Urinary bladder (tissue), 4 donors: ENCODE results near the gene OTOGL. TPM values are rescaled to one million over a fixed set of nuclear protein-coding genes. Genes with fewer than 3 reads are reported as not detected.

ENCODE experiments used
- DNase-seq: peaks from one replicate; pipeline ENCODE4 v3.0.0-alpha.2; 2015; ENCODE audit errors: extremely low spot score
- H3K27ac ChIP-seq: one replicate; pipeline ENCODE4 v1.5.1; 2013; ENCODE audit warnings: low read depth, mild to moderate bottlenecking, moderate library complexity
- H3K36me3 ChIP-seq: one replicate; pipeline ENCODE4 v1.6.1; 2013; ENCODE audit warnings: mild to moderate bottlenecking, moderate library complexity; ENCODE audit not compliant: insufficient read depth
- H3K4me1 ChIP-seq: one replicate; pipeline ENCODE4 v1.6.1; 2013; ENCODE audit warnings: mild to moderate bottlenecking, moderate library complexity; ENCODE audit not compliant: insufficient read depth
- H3K4me3 ChIP-seq: one replicate; pipeline ENCODE4 v1.5.1; 2013; ENCODE audit warnings: low read depth, low read length
- WGBS: extraction: QIAGEN DNeasy Blood & Tissue Kit; methylation state at CpG from one replicate; pipeline ENCODE4 v1.1.7; 2013; 5-methylcytosine and 5-hydroxymethylcytosine counted together
- polyA plus RNA-seq: library from polyadenylated mRNA; stranded (reverse); fragments of 200-250 nt; gene quantifications from one replicate; pipeline ENCODE4 v1.2.3, GENCODE V29; 2013
- total RNA-seq: library from RNA; depleted of rRNA; stranded (reverse); fragments of >200 nt; gene quantifications from one replicate; pipeline ENCODE4 v1.2.3, GENCODE V29; 2014
- donor health status: healthy with polysubstance abuse.
- donor health status: healthy.

Gene OTOGL
- total and polyA plus RNA-seq, 2 donors, result 0.66 to 4.5 TPM

DNA sequence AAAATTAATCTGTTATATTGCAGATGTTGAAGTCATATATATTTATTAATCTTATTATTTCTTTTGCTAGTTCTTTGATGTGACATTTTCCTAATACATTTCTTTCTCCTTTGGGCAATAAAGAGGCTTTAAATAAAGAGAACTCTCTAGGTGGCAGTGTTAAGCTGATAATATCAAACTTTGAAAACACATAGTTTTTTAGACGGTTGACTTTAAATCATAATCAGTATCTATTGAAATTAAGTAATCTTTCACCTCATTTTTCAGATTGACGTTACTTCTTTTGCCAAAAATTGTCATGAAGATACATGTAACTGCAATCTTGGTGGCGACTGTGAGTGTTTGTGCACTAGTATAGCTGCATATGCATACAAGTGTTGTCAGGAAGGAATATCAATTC, 213.9 kb downstream of the OTOGL start:
- WGBS, result 46% methylated on average over 3 of the region's 3 CpGs
- H3K27ac ChIP-seq, result no peak overlapping the region
- no peaks in the 10 kb centered on the region for H3K36me3 ChIP-seq
- DNase-seq, result no peak
- H3K4me1 ChIP-seq, result no peaks in the 10 kb centered on the region
- H3K4me3 ChIP-seq, result no peak overlapping the region

DNA sequence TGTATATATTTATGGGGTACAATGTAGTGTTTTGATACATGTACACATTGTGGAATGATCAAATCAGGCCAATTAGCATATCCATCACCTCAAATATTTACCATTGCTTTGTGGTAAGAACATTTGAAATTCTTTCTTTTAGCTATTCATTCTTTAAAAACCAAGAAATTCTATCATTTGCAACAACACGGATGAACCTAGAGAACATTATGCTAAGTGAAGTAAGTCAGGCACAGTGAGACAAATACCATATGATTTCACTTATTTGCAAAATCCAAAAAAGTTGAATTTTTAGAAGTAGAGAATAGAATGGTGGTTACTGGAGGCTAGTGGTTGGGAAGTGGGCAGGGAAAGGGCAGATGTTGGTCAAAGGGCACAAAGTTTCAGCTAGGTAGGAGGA, 215.4 kb downstream of the OTOGL start:
- no peak for DNase-seq
- no peaks in the 10 kb centered on the region for H3K36me3 ChIP-seq
- no peak overlapping the region for H3K4me3 ChIP-seq
- no peaks in the 10 kb centered on the region for H3K4me1 ChIP-seq
- WGBS, result 93% methylated on average over 1 of the region's 1 CpG
- H3K27ac ChIP-seq, result no peak overlapping the region

DNA sequence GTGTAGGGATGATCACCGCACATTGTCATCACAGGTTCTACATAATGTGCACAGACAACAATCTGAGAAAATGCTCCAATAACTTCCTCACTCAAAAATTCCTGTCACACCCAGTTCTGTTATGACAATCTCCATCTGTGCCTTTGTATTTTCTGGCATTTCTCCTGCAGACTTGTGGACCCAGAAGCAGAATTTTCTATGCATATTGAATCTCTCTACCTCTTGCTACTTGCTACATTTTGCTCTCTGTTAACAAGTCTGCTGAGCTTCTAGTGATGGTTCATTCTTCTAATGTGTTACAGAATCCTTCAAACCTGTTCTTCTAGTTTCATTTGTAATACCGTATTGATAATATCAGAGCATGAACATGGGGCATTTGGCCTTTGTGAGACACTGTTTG, 216.9 kb downstream of the OTOGL start:
- 73% methylated on average over 2 of the region's 2 CpGs for WGBS
- no peak overlapping the region for H3K4me3 ChIP-seq

DNA sequence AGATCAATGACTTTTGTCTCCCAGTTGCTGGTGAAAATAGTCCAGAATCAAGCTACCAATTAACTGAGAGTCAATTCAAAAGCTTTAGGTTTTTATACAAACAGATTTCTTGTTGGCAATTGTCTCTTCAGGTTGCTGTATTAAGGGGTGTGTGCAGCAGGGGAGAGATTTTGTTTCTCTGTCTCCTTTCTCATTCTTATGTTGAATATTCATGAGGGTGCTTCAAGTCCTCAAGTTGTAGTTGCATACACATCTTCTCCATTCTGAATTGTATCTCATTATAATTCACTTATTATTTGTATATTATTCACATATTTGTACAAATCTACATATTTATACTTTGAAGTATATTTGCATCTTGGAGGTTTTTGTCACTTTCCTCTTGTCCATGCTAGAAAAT, 218.0 kb downstream of the OTOGL start:
- Histone ChIP-seq H3K4me3 (no peak overlapping the region), H3K36me3 (no peaks in the 10 kb centered on the region), H3K4me1 (no peaks in the 10 kb centered on the region), H3K27ac (no peak overlapping the region)
- no peak for DNase-seq

More for the DNA sequence above, 216.9 kb downstream of the OTOGL start:
- no peak overlapping the region for H3K27ac ChIP-seq
- H3K36me3 ChIP-seq, result no peaks in the 10 kb centered on the region
- DNase-seq, result no peak
- no peaks in the 10 kb centered on the region for H3K4me1 ChIP-seq

DNA sequence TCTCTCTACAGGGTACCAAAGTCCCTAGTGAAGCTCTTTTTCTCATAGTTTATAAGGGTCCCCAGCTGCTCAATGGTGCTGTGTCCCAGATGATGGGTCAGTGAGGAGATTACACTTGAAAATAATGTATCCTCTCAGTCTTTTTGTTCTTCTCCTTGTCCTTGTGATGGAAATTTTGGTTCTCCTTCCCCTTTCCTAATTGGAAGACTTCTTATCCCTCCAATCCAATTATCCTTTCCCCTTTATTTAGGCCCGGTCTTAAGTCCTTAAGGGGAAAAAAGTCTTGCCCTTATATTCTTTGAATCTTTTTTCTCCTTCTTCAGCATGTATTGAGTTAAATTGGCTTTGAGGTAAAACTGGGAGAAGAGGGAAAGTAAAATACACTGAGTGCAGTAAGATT, 218.6 kb downstream of the OTOGL start:
- WGBS, result 1% methylated on average over 1 of the region's 1 CpG

DNA sequence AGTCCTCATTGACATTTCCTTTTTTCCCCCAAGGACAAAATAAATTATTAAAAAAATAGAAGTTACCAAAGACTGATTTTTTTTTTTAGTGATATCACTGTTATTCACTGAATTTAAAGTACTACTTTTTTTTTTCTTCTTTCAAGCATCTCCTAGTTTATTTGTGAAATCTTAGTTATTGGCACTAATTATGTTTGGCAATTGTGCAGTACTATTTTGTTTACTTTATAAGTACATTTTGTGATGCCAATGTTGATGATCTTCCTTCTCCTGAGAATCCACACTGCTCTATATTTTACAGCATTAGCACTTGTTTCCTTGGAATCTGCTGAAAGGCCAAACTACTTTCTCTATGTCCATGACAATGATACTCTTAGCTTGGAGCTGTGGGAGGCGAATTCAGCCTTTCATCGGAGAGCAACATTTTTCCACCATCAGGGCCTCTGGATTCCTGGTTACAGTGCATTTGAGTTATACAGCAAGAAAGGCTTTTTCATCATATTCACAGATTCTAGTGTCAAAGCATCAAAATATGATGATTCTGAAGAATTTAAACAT, 220.9 kb downstream of the OTOGL start:
- Histone ChIP-seq H3K4me1 (no peaks in the 10 kb centered on the region), H3K36me3 (no peaks in the 10 kb centered on the region), H3K4me3 (no peak overlapping the region), H3K27ac (no peak overlapping the region)
- DNase-seq, result no peak
- WGBS, result 68% methylated on average over 2 of the region's 2 CpGs

More for the DNA sequence above, 218.6 kb downstream of the OTOGL start:
- H3K36me3 ChIP-seq, result no peaks in the 10 kb centered on the region
- H3K27ac ChIP-seq, result no peak overlapping the region
- no peaks in the 10 kb centered on the region for H3K4me1 ChIP-seq
- no peak for DNase-seq
- no peak overlapping the region for H3K4me3 ChIP-seq

DNA sequence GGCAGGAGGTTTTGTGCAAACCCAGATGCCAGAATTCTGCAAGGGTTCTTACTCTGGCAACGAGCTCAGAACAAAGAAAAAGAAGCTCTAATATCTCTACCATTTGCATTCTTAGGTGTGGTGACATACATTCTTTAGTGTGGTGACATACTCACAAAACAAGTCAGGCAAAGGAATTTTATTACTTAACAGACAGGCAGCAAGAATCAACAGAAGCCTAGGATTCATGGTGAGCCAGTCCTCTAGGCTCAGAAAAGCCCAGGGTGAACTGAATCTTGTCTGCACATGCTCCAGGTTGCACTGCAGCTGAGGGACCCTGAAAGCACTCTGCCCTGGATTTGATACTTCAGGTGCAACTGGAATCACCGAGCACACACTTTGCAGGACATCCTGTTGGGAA, 222.3 kb downstream of the OTOGL start:
- peak; percentile 55 for DNase-seq
- H3K36me3 ChIP-seq, result no peaks in the 10 kb centered on the region
- no peaks in the 10 kb centered on the region for H3K4me1 ChIP-seq
- no peak overlapping the region for H3K4me3 ChIP-seq
- WGBS, result 40% methylated on average over 2 of the region's 2 CpGs
- no peak overlapping the region for H3K27ac ChIP-seq

DNA sequence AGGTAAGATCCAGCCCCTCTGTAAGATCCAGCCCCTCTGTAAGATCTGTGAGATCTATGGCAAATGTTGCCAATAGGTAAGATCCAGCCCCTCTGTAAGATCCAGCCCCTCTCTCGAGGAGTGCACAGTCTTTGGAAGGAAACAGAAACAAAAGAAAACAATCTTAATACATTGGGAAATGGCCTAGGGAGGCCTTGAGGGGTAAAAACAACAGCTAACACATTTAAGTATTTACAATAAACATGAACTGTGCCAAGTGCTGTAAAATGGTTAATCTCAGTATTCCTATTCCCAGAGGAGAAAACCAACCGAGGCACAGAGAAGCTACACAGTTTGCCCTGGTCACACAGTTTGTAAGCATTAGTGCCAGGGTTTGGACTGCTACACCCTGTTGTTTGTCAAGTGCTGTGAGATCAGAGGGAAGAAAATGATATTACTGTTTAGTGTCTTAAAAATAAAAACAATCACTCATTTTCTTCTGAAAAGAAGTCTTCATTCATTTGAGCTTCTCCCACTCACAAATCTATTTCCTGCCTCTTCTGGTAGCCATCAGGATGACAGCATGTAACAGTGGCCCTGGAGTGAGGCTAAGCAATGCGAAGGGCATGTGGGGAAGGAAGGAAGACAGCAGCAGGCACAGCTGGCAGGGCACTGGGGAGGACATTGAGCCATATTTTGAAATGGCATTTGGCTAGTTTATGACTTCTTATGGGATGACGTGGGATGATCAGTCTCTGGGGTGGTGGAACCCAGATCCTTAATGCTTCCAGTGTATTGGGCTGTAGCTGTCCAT, 226.0 kb downstream of the OTOGL start:
- Histone ChIP-seq H3K4me3 (no peak overlapping the region), H3K4me1 (no peaks in the 10 kb centered on the region), H3K36me3 (no peaks in the 10 kb centered on the region), H3K27ac (no peak overlapping the region)
- DNase-seq, result no peak
- 59% methylated on average over 4 of the region's 4 CpGs for WGBS

DNA sequence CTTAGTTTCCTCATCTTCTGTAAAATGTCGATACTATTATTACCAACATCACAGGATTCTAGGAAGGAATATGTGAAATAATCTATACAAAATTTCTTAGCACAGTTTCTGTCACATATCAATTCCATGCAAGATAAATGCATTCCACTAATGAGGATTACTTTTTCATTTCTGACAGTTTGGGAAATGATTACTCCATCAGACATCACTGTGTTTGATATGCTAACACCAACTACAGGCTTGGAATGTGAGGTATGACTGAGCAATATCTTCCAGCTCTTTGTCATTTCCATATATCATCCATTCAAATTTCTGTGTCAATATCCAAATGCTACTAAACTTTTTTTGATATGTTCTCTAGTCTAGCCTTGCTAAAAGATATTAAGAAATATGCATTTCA, 233.5 kb downstream of the OTOGL start:
- Histone ChIP-seq H3K36me3 (no peaks in the 10 kb centered on the region), H3K27ac (no peak overlapping the region), H3K4me3 (no peak overlapping the region), H3K4me1 (no peaks in the 10 kb centered on the region)
- WGBS, result 97% methylated on average over 1 of the region's 1 CpG
- DNase-seq, result no peak

DNA sequence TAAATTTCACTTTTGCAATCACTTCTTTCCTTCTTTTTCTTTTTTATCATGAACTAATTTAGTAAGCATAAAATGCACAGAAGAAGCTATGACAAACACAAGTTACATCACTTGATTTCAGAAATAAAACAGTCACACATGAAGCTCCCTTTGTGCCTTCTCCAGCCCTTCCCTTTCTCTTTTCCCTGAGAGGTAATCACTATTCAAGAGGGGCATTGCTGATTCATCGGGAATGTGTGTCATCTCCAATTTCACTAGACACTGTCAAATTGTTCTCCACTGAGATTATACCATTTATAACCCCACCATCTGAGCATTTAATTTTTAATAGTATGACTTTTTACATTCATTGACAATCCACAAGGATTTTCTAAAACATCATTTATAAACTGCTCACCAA, 253.1 kb downstream of the OTOGL start:
- Histone ChIP-seq H3K36me3 (no peaks in the 10 kb centered on the region), H3K27ac (no peak overlapping the region), H3K4me1 (no peaks in the 10 kb centered on the region), H3K4me3 (no peak overlapping the region)
- DNase-seq, result no peak
- 81% methylated on average over 1 of the region's 1 CpG for WGBS

DNA sequence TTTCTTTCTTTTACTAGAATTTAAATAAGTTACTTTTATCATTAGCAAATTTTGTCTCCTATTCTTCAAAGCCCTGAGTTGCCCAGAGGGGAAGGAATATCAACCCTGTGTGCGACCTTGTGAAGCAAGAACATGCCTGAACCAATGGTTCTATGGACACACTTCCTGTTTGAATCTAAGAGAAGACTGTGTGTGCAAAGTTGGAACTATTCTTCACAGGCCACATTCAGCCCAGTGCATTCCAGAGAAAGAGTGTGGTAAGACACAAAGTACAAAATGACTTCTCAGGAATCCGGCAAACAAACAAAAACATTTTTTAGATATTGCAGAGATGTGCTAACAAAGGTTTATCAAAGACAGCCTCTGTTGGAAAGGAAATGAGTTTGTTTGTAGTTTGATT, 253.9 kb downstream of the OTOGL start:
- WGBS, result 83% methylated on average over 2 of the region's 2 CpGs
- no peak overlapping the region for H3K4me3 ChIP-seq
- H3K36me3 ChIP-seq, result no peaks in the 10 kb centered on the region
- H3K4me1 ChIP-seq, result no peaks in the 10 kb centered on the region
- no peak for DNase-seq
- H3K27ac ChIP-seq, result no peak overlapping the region

DNA sequence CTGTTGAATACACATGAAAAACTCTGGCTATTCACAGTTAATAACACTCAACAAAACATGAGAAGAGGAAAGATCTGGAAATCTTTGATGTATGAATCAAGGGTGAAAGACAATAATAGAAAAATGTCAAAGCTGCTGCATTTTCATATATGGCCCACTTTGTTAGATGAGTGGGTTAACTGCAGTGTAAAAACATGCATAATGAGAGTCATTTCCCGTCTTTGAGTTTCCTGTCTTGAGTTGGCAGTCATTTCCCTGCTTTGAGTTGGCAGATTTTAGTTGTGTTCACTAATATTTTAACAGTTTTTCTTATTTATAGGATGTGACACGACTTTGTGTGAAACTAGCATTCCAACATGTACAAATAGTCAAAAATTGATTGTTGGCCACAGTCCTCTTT, 256.8 kb downstream of the OTOGL start:
- Histone ChIP-seq H3K27ac (no peak overlapping the region), H3K4me1 (no peaks in the 10 kb centered on the region), H3K36me3 (no peaks in the 10 kb centered on the region), H3K4me3 (no peak overlapping the region)
- no peak for DNase-seq
- 41% methylated on average over 2 of the region's 2 CpGs for WGBS

DNA sequence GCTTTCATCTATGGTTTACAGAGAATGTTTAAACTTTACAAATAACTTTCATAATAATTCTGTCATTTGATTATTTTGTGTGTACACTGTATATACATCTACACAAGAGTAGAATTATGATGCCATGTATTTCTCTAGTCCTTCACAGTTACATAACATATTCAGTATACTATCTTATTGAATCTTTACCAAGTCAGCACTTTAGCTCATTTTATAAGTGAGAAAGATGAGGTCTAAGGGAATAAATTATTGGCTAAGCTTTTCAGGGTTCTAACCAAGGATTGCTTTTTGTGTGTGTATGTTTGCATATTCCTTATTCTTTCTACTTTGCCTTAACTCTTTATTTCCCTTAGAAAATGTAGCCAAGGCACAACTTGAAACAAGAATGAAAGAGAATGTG, 260.4 kb downstream of the OTOGL start:
- H3K4me1 ChIP-seq, result no peaks in the 10 kb centered on the region
- no peak overlapping the region for H3K4me3 ChIP-seq
- no peak overlapping the region for H3K27ac ChIP-seq
- DNase-seq, result no peak
- no peaks in the 10 kb centered on the region for H3K36me3 ChIP-seq

DNA sequence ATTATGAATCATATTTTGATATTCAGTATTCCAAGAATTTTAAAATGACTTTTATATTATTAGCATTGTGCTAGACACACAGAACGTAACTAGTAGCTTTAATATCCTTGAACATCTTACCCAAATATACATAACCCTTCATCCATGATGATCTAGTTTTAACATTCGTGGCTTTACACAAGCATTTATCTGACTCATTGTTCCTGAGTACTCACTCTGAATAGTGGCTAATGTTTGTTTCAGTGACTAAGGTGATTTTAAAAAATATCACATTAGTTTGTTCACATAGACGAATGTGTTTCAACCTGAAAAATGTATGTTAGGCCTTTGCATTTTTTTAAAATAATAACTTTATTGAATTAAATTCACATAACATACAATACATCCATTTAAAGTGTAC, 264.7 kb downstream of the OTOGL start:
- H3K36me3 ChIP-seq, result no peaks in the 10 kb centered on the region
- DNase-seq, result no peak
- H3K4me3 ChIP-seq, result no peak overlapping the region
- WGBS, result 94% methylated on average over 3 of the region's 3 CpGs
- H3K4me1 ChIP-seq, result no peaks in the 10 kb centered on the region
- no peak overlapping the region for H3K27ac ChIP-seq
